GM21526 (cell line): ENCODE results near the gene NMNAT2.
"Not testable (repeated sequence)": the region's sequence is repeated elsewhere in the genome, so short reads cannot be mapped to it uniquely, and the experiment has no call there.

Experiments used
- ATAC-seq: cut with Tn5 transposase; IDR thresholded peaks from one replicate; pipeline ENCODE4 v1.9.1; 2021; ENCODE audit warnings: moderate library complexity; ENCODE audit not compliant: unreplicated experiment, low FRiP score

NMNAT2 gene

GRCh38 chr1:183243161-183244050 lies 174.8 kb downstream of the NMNAT2 start:
- ATAC-seq: no peak

- ATAC-seq: no peak
Measured at GRCh38 chr1:183242556-183242955, 175.6 kb downstream of the NMNAT2 start.

GRCh38 chr1:183241471-183241870 lies 176.7 kb downstream of the NMNAT2 start:
- no peak for ATAC-seq

GRCh38 chr1:183240853-183241252 lies 177.3 kb downstream of the NMNAT2 start:
- ATAC-seq: not testable (repeated sequence)

GRCh38 chr1:183240526-183240825 lies 177.7 kb downstream of the NMNAT2 start:
- no peak for ATAC-seq

- ATAC-seq: no peak
Measured at GRCh38 chr1:183239793-183240525, 178.2 kb downstream of the NMNAT2 start.

GRCh38 chr1:183239220-183239742 lies 178.9 kb downstream of the NMNAT2 start:
- no peak for ATAC-seq

GRCh38 chr1:183238071-183238470 lies 180.1 kb downstream of the NMNAT2 start:
- ATAC-seq: no peak

GRCh38 chr1:183237046-183237445 lies 181.1 kb downstream of the NMNAT2 start:
- no peak for ATAC-seq

- no peak for ATAC-seq
Measured at GRCh38 chr1:183236158-183236725, 181.9 kb downstream of the NMNAT2 start.

GRCh38 chr1:183235503-183235902 lies 182.7 kb downstream of the NMNAT2 start:
- no peak for ATAC-seq

GRCh38 chr1:183234660-183235476 lies 183.3 kb downstream of the NMNAT2 start:
- ATAC-seq: no peak

GRCh38 chr1:183233113-183233512 lies 185.1 kb downstream of the NMNAT2 start:
- ATAC-seq: no peak

GRCh38 chr1:183231545-183231944 lies 186.6 kb downstream of the NMNAT2 start:
- no peak for ATAC-seq

GRCh38 chr1:183230413-183230812 lies 187.8 kb downstream of the NMNAT2 start:
- ATAC-seq: no peak

GRCh38 chr1:183228347-183229220 lies 189.6 kb downstream of the NMNAT2 start:
- ATAC-seq: no peak

- no peak for ATAC-seq
Measured at GRCh38 chr1:183227422-183228346, 190.5 kb downstream of the NMNAT2 start.

GRCh38 chr1:183226963-183227362 lies 191.2 kb downstream of the NMNAT2 start:
- ATAC-seq: no peak
